NK-92 (cell line): ENCODE data around the gene HAUS6.
"Not testable (repeated sequence)": the region's sequence is repeated elsewhere in the genome, so short reads cannot be mapped to it uniquely, and the experiment has no call there.

Source experiments
- DNase-seq: peaks from one replicate; lab custom pipeline; 2025; ENCODE audit not compliant: unreplicated experiment; lab: John Stamatoyannopoulos, UW

Gene HAUS6

GRCh38 chr9:19102631-19103345 is at the start of gene HAUS6:
Gene HAUS6 (minus strand): TSS chr9:19102904. CDS start chr9:19102651, 253 bp downstream.
- peak; percentile 60 for DNase-seq

GRCh38 chr9:19152160-19152498 is 49.4 kb upstream of the HAUS6 start:
- not testable (repeated sequence) for DNase-seq

GRCh38 chr9:19151425-19152159 is 48.9 kb upstream of the HAUS6 start:
- DNase-seq, result no peak

GRCh38 chr9:19149230-19149629 is 46.5 kb upstream of the HAUS6 start:
- no peak for DNase-seq

- no peak for DNase-seq
Observed at GRCh38 chr9:19148187-19148586, 45.5 kb upstream of the HAUS6 start.

GRCh38 chr9:19146441-19147024 is 43.8 kb upstream of the HAUS6 start:
- DNase-seq, result no peak

GRCh38 chr9:19145881-19146280 is 43.2 kb upstream of the HAUS6 start:
- no peak for DNase-seq

- no peak for DNase-seq
Observed at GRCh38 chr9:19140259-19140658, 37.6 kb upstream of the HAUS6 start.

GRCh38 chr9:19138084-19138483 is 35.4 kb upstream of the HAUS6 start:
- DNase-seq, result no peak

GRCh38 chr9:19137282-19137681 is 34.6 kb upstream of the HAUS6 start:
- DNase-seq, result no peak

GRCh38 chr9:19136129-19136528 is 33.4 kb upstream of the HAUS6 start:
- DNase-seq, result no peak

- no peak for DNase-seq
Observed at GRCh38 chr9:19133549-19134345, 31.0 kb upstream of the HAUS6 start.

- no peak for DNase-seq
Observed at GRCh38 chr9:19130436-19130835, 27.7 kb upstream of the HAUS6 start.

GRCh38 chr9:19127871-19128500 is 25.3 kb upstream of the HAUS6 start:
- DNase-seq, result no peak

GRCh38 chr9:19124430-19124793 is 21.7 kb upstream of the HAUS6 start:
- DNase-seq, result no peak

- no peak for DNase-seq
Observed at GRCh38 chr9:19122490-19123042, 19.9 kb upstream of the HAUS6 start.

GRCh38 chr9:19120877-19121276 is 18.2 kb upstream of the HAUS6 start:
- DNase-seq, result no peak

- no peak for DNase-seq
Observed at GRCh38 chr9:19119801-19120440, 17.2 kb upstream of the HAUS6 start.

GRCh38 chr9:19119246-19119645 is 16.5 kb upstream of the HAUS6 start:
- no peak for DNase-seq

GRCh38 chr9:19117039-19117716 is 14.5 kb upstream of the HAUS6 start:
- DNase-seq, result no peak
